Measurements from ENCODE around the gene YTHDC2. TPM values are rescaled to one million over a fixed set of nuclear protein-coding genes. Genes with fewer than 3 reads are reported as not detected.

Gene YTHDC2
- total RNA-seq (2014; rRNA removed; shearing (Covaris generic); ENCODE audit: low replicate concordance), result 3.4 and 5.8 TPM in 2 replicates

DNA sequence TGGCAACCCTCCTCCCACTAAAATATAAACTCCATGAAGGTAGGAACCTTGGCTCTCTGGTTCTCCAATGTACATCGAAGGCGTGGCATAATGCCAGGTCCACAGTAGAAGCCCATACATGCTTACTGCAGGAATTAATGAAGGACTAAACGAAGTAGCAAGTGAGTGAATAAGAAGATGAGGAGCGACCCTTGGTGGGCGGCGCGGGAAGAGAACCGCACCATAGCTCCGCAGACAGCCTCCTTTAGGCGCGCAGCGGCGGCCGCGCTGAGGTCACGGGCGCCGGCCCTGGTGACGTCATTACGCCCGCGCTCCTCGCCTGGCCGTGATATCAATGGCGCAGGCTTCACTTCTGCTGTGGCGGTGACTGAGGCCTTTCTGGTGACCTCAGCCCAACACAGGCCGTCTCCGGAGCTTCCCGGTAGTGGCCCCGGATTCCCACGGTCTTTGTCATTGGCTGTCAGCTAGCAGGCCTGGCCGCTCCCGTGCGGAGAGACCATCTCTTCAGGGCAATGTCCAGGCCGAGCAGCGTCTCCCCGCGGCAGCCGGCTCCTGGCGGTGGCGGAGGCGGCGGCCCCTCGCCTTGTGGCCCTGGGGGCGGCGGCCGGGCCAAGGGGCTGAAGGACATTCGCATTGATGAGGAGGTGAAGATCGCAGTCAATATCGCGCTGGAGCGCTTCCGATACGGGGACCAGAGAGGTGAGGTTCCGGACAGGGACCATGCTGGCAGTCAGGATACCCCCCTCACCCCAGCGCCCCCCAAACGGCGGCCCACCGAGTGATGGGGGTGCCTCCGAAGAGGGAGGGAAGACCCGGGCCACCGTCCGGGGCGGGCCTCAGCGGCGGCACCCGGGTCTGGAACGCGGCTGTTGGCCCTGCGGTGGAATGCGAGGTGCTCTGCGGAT is at the start of gene YTHDC2:
YTHDC2 (plus strand) TSS at position 311 of the 905 bp plus-strand sequence; CDS start at position 513, 202 bp downstream.
- peak; percentile 83 for DNase-seq (ENCODE audit: low read depth)
- in situ Hi-C loops (cut with HindIII; ENCODE audit: low pct_unique_long_range_greater_than_20kb, low sequenced_read_pairs), result no loop called here

DNA sequence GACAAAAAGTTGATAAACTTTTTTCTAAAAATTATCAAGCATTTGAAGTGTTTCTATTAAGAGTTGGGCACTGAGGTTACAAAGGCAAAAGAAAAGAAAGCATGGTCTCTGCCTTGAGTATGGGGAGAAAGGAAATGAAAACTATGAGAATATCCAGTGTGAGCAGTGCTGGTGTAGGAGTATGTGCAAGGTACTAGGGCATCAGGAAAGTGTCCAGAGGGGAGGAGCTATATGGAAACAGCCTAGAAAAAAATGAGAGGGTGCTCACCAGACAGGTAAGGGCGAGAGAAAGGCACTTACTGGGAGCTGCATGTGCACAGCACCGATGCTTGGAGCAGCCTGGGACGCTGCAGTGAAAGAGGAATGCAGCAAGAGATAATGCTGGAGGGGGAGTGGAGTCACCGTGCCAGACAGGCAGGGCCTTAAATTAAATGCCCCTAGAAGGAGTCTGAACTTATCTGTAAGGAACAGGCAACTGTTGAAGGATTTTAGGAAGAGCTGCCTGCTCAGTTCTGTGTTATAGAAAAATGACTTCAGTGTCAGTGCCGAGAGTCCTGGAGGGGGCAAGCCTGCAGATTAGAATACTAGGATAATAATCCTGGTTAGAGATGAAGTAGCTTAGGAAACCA is 39.3 kb upstream of the YTHDC2 start:
- no peak for DNase-seq (ENCODE audit: low read depth)
- in situ Hi-C loops (cut with HindIII; ENCODE audit: low pct_unique_long_range_greater_than_20kb, low sequenced_read_pairs), result no loop called here

DNA sequence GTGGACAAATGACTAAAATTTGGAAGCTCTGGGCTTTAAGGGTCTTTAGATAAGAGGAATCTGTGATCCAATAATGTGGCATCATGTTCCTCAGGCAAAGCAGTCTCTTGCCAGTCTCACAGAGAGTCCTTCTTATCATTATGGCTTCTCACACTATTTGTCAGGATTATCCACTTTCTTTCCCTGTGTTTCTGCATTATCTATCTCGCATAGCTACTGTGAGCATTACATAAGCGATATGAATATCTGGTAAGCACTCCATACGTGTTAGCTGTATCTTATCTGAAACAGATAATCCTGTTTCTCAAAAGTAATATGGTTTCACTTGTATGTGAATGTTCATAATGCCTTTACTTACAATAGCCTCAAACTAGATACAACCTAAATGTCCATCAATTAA is 34.8 kb upstream of the YTHDC2 start:
- DNase-seq (ENCODE audit: low read depth), result no peak
- in situ Hi-C loops (cut with HindIII; ENCODE audit: low pct_unique_long_range_greater_than_20kb, low sequenced_read_pairs), result no loop called here

DNA sequence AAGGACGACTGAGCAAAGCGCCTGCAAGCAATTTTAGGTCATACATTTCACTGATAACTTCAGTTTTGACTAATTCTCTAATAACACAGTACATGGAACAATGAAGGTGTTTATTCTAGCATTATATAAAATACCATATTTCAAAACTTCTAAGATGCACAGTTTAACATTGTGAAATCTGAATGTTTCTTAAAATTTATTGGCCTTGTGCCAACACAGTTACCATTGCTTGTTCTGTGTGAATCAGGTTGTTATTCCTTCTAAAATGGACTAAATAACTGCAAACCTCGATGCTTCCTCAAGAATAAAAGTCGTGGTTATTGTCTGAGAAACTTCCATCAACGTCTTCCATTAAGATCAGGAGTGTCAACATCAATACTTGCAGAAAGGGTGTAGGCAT is 33.3 kb upstream of the YTHDC2 start:
- in situ Hi-C loops (cut with HindIII; ENCODE audit: low pct_unique_long_range_greater_than_20kb, low sequenced_read_pairs), result no loop called here

DNA sequence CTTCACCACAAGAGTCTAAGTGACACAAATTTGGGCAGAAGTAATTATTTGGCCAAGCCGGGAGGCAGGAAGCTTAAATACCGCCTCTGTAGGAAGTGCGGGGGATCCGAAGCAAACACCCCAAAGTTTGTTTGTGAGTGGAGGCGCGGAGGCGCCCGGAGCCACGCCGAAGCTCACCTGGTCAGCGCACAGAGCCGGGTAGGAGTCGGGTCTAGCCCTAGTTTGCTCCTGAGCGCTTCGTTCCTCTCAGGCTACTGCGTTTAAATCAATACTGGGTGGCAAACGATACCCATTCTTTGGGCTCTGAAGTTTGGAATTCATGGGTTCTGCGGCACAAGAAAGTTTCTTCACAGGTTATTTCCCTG is 26.1 kb upstream of the YTHDC2 start:
- peak; percentile 31 for DNase-seq (ENCODE audit: low read depth)
- in situ Hi-C loops (cut with HindIII; ENCODE audit: low pct_unique_long_range_greater_than_20kb, low sequenced_read_pairs), result no loop called here

More for the DNA sequence above, 33.3 kb upstream of the YTHDC2 start:
- DNase-seq (ENCODE audit: low read depth), result no peak

DNA sequence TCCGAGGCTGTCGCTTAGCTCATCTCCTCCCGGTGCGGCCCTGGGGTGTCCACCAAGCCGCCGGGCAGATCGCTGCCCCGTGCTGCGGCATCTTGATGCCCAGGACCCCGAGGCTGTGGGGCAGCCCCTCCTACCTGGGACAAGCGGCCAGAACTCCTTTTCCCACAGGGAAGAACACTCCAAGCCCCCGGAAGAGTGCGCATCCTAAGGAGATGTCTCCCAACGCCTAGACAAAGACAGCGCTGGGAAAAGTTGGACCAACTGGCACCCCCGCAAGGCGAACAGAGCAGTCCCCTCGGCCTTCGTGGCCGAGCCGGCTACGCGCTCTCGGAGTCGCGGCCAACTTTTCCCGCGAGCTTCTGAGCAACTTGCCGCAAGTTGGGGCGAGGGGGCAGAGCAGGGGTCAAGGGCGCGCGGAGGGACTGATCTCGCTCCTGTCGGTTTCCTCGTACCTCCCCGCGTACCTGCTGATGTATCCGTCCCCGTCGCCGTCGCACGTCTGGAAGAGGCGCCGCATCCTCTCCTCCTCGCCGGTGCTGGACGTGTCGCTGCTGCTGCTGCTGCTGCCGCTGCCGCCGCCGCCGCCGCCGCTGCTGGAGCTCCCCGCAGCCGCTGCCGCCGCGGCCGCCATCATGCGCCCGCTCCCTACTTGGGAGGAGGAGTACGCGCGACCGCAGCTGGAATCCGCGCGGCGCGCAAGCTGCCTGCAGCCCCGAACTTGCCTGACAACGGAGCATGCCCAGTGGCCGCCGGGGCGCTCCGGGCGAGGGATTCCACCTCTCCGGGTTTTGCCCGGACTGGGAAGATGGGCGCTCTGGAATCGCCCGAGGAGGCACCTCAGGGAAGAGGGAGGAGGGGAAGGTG is 25.5 kb upstream of the YTHDC2 start, which contains the start of gene MCC:
MCC (minus strand) TSS at position 673 of the 864 bp plus-strand sequence.
- in situ Hi-C loops (cut with HindIII; ENCODE audit: low pct_unique_long_range_greater_than_20kb, low sequenced_read_pairs), result no loop called here
- peak; percentile 84 for DNase-seq (ENCODE audit: low read depth)

DNA sequence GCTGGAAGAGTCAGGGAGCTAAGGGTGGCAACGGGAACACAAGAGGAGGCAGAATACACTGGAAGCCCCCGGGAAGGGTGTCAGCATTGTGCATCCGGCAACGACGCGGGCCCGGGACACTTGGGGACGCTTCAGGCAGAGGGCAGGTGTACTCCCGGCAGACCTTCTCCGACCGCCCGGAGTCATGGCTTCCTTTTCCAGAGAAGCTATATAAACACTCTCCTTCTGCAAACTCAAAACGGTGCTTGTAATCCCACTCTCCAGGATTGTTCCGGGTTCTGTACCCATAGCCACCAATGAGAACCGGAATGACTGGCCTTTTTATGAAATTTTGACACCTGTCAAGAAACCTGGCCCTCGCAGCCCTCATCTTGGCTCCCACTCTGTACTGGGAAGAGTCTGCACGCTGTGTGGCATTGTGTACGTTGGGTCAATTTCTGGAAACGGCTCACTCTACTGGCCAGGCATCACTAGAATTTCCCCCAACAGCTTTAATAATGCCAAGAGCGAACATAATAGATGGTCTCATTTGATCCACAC is 24.8 kb upstream of the YTHDC2 start:
- DNase-seq (ENCODE audit: low read depth), result no peak
- in situ Hi-C loops (cut with HindIII; ENCODE audit: low pct_unique_long_range_greater_than_20kb, low sequenced_read_pairs), result no loop called here

DNA sequence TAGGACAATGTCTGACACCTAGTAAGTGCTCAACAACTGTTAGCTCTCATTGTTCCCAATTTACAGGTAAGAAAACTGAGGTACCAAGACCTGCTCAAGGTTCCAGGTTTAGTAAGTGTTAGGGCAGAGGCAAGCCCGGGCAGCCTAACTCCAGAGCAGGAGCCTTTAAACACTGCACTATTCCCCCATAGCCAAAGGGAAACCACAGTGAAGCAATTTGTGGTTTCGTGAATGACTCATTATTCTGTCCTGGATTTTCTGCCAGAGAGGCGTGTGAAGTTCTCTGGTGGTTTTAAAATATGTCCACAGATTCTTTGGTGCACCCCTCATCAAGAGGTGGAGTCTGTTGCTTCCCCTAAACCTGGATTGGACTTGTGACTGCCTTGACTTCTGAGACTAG is 24.2 kb upstream of the YTHDC2 start:
- peak; percentile 82 for DNase-seq (ENCODE audit: low read depth)
- in situ Hi-C loops (cut with HindIII; ENCODE audit: low pct_unique_long_range_greater_than_20kb, low sequenced_read_pairs), result no loop called here

DNA sequence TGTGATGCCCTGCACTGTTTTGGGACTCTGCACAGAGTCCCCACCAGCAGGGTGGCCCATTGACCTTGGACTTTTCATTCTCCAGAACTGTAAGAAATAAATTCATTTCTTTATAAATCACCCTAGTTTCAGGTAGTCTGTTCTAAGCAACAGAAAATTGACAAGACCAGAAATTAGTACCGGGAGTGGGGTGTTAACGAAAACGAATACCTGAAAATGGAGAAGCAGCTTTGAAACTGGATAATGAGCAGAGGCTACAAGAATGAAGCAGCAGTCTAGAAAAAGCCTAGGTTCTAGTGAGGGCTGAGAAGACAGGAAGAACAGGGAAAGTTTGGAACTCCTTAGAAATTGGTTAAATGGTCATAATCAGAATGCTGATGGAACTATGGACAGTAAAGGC is 23.2 kb upstream of the YTHDC2 start:
- DNase-seq (ENCODE audit: low read depth), result no peak
- in situ Hi-C loops (cut with HindIII; ENCODE audit: low pct_unique_long_range_greater_than_20kb, low sequenced_read_pairs), result no loop called here

DNA sequence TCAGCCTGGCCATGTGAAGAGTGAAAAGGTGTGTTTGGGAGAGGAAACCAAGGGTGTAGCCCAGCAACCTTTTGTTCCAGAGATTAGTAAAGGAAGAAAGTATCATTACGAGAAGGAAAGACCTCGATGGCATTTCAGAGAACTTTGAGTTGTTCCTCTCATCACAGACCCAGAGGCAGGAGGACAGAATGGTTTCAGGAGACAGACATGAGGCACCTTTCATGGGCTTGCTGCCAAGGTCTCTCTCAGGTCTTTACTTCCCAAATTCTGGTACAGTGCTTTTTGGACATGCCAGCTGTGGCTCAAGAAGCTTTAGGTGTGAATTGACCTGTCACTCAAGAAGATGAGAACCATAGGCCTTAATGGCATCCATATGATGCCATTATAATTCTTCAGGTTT is 22.5 kb upstream of the YTHDC2 start:
- no peak for DNase-seq (ENCODE audit: low read depth)
- in situ Hi-C loops (cut with HindIII; ENCODE audit: low pct_unique_long_range_greater_than_20kb, low sequenced_read_pairs), result no loop called here

DNA sequence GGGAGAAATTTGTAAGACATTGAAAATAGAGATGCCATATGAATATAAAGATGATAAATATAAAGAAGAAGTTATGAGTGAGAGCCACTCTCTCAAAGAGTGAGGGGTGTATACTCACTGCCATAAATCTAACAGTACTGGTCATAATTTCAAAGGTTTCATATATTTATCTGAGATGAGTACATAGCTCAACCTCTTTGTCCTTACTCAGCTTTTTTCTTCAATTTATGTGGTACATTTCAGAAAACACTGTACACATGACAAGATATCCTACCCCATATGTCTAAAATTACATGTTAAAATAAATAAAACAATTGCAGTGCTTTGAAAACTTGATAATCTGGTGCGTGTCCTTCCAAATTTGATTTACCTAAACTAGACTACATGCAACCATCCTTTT is 20.0 kb upstream of the YTHDC2 start:
- no peak for DNase-seq (ENCODE audit: low read depth)
- in situ Hi-C loops (cut with HindIII; ENCODE audit: low pct_unique_long_range_greater_than_20kb, low sequenced_read_pairs), result no loop called here

DNA sequence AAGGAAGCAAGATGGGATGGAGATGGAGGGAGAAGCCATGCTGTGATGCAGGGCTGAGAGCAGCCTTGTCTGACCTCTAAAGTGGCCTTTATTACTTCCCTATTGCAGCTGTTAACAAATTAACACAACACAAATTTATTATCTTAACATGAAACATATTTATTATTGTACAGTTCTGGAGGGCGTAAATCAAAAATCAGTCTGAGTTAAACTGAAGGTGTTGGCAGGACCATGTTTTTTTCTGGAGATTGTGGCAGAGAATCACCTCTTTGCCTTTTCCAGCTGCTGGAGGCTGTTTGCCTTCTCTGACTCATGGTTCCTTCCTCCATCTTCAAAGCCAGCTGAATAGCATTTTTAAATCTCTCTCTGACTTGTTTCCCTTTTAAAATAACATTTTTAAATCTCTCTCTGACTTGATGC is 18.1 kb upstream of the YTHDC2 start:
- in situ Hi-C loops (cut with HindIII; ENCODE audit: low pct_unique_long_range_greater_than_20kb, low sequenced_read_pairs), result no loop called here
- no peak for DNase-seq (ENCODE audit: low read depth)

DNA sequence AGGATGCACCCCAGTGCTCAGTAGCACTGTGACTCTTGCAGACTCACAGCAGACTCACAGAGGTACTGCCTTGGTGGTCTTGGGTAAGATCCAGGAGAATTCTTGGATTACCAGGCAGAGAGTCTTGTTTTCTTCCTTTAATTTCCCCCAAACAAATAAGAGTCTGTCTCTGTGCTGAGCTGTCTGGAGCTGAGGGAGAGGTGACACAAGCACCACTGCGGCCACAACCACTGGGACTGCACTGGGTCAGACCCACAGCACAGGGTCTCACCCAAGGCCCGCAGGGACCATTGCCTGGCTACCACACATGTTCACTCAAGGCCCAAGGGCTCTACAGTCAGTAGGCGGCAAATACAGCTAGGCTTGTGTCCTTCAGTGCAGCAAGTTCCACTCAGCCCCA is 11.4 kb upstream of the YTHDC2 start:
- in situ Hi-C loops (cut with HindIII; ENCODE audit: low pct_unique_long_range_greater_than_20kb, low sequenced_read_pairs), result no loop called here

DNA sequence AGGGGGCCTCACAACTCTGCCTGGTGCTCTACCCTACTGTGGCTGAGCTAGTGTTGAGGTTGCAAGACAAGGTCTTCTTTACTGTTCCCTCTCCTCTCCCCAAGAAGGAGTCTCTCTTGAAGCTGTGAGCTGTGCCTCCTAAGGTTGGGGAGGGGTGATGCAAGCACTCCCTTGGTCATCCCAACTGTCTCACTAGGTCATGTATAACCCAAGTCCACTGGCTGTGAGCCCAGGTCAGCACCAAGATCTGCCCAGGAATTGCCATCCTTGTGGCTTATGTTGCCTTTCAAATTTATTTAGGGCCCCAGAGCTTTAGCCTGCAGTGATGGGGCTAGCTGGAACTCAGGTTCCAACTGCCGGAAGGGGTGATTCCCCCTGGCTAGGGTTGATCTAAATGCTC is 10.3 kb upstream of the YTHDC2 start:
- in situ Hi-C loops (cut with HindIII; ENCODE audit: low pct_unique_long_range_greater_than_20kb, low sequenced_read_pairs), result no loop called here
- no peak for DNase-seq (ENCODE audit: low read depth)

More for the DNA sequence above, 11.4 kb upstream of the YTHDC2 start:
- DNase-seq (ENCODE audit: low read depth), result no peak

DNA sequence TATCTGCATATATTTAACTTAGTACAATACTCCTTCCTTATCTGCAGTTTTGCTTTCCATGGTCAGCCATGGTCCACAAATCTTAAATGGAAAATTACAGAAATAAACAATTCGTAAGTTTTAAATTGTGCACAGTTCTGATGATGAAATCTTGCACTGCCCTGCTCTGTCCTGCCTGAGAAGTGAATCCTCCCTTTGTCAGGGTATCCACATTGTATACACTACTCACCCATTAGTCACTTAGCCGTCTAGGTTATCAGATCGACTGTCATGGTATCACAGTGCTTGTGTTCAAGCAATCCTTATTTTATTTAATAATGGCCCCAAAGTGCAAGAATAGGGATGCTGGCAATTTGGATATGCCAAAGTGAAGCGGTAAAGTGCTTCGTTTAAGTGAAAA is 8.3 kb upstream of the YTHDC2 start:
- DNase-seq (ENCODE audit: low read depth), result no peak
- in situ Hi-C loops (cut with HindIII; ENCODE audit: low pct_unique_long_range_greater_than_20kb, low sequenced_read_pairs), result no loop called here

DNA sequence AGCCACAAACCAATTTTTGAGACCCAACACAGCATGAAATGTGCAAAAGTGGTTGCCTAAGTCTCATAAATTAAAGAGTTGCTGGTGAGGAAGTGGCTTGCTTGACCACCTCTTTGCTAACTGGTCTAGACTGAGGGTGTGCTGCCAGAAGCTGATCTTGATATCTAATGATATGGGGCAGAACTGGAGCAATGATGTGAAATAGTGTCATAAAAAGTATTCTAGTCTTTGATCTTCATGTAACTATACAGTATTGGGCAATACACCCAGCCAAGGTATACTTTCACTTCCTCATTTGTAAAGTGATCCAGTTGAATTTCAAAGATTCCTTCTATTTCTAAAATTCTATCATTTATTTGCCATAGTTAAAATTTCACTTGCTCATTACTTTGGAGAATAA is 5.9 kb upstream of the YTHDC2 start:
- no peak for DNase-seq (ENCODE audit: low read depth)
- in situ Hi-C loops (cut with HindIII; ENCODE audit: low pct_unique_long_range_greater_than_20kb, low sequenced_read_pairs), result no loop called here

DNA sequence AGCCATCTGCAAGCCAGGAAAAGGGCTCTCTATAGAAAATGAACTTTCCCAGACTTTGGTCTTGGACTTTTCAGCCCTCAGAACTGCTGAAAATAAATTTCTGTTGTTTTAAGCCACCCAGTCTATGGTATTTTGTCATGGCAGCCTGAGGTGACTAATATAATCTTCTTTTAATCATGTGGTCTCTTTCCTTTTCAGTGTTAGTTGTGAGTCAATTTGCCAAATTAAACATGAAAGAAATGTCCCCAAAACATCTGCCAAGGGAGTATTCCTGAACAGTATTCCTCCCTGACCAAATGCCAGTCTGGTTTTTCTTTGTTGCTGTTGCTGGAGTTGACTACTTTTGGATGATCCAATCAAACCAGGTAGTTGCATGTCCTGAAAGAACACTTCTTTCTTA is 4.7 kb upstream of the YTHDC2 start:
- in situ Hi-C loops (cut with HindIII; ENCODE audit: low pct_unique_long_range_greater_than_20kb, low sequenced_read_pairs), result no loop called here
- no peak for DNase-seq (ENCODE audit: low read depth)

DNA sequence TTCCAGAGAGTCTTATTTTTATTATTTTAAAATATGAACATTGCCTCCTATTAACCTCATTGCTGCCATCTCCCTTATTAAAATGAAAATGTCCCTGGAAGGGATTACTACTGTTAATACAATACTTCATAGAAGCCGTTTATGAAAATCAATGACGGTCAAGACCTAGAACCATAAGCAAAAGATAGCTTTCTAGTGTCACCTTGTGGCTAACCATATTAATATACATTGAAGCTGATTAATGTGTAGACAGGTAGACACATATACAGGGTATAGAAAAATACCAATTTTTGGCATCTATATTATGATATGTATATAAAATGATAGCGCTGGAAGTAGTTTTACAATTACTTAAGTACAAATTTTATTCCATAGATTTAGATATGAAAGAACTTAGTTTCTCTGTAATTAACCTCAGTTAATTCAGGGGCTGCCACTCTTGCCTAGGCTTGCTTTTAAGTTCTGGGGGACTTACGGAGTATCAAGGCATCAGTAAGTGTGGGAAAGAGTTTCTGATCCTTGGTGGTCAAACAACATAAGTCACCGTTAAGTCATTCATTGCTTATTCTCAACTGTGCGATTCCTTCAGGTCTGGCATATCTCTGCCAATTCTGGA is 2.5 kb upstream of the YTHDC2 start:
- in situ Hi-C loops (cut with HindIII; ENCODE audit: low pct_unique_long_range_greater_than_20kb, low sequenced_read_pairs), result no loop called here
- DNase-seq (ENCODE audit: low read depth), result no peak
